ENCODE measurements around the gene UNC5C.

- TF ChIP-seq CTCF (IDR thresholded peaks at IDR 0.05; ENCODE audit: low read depth, low read length, missing input control) (no peak), TAF1 (conservative IDR thresholded peaks at IDR 0.05) (no peak), JUND (IDR thresholded peaks at IDR 0.05) (no peak), YY1 (IDR thresholded peaks at IDR 0.05) (no peak), MAX (IDR thresholded peaks at IDR 0.05) (no peak), RAD21 (IDR thresholded peaks at IDR 0.05) (no peak), REST (IDR thresholded peaks at IDR 0.05) (no peak), GABPA (IDR thresholded peaks at IDR 0.05 in 1 of 2, conservative IDR thresholded peaks at IDR 0.05 in 1 of 2) (no peak), FOXA1 (IDR thresholded peaks at IDR 0.05) (no peak), SP1 (IDR thresholded peaks at IDR 0.05) (no peak)
Observed at GRCh38 chr4:95304898-95305297, 243.9 kb downstream of the UNC5C start.
